DND-41 (cell line): Measurements from ENCODE around the gene MED23.

ENCODE experiments used
- EZH2 ChIP-seq: IDR thresholded peaks from 3 replicates; pipeline ENCODE4 v1.6.1; 2012; ENCODE audit warnings: borderline replicate concordance, low read depth, mild to moderate bottlenecking, moderate library complexity, low read length, inconsistent platforms; ENCODE audit not compliant: severe bottlenecking
- TF ChIP-seq, protein P1 (sequence below): IDR thresholded peaks from 2 replicates; pipeline ENCODE4 v1.5.1; 2012; ENCODE audit warnings: borderline replicate concordance, low read length, moderate library complexity, mild to moderate bottlenecking; ENCODE audit not compliant: poor library complexity, severe bottlenecking; ENCODE audit errors: extremely low read depth

DNA sequence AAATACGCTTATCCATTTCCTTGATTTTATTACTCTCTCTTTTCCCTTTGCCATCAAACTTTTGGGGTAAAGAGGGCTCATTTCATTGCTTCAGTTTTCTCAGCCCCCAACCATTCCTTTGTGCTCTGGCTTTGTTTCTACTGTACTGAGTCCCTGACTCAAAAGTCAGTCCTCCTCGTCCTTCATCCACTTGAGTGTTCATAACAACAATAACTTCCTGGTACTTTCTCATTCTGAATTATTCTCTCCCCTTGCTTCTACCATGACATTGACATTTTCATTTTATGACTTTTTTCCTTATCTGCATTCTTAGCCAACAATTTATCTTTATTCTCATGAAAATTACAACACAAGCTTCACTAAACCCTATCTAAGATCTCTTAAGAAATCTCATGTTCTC lies 10.0 kb upstream of the MED23 start:
- TF ChIP-seq, protein P1, sequence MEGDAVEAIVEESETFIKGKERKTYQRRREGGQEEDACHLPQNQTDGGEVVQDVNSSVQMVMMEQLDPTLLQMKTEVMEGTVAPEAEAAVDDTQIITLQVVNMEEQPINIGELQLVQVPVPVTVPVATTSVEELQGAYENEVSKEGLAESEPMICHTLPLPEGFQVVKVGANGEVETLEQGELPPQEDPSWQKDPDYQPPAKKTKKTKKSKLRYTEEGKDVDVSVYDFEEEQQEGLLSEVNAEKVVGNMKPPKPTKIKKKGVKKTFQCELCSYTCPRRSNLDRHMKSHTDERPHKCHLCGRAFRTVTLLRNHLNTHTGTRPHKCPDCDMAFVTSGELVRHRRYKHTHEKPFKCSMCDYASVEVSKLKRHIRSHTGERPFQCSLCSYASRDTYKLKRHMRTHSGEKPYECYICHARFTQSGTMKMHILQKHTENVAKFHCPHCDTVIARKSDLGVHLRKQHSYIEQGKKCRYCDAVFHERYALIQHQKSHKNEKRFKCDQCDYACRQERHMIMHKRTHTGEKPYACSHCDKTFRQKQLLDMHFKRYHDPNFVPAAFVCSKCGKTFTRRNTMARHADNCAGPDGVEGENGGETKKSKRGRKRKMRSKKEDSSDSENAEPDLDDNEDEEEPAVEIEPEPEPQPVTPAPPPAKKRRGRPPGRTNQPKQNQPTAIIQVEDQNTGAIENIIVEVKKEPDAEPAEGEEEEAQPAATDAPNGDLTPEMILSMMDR: no peak
- no peak for TF ChIP-seq EZH2
